Activated CD4-positive, alpha-beta T cell treated with anti-CD3 and anti-CD28 coated beads for 36 hours (primary cell): ENCODE measurements around the gene SMARCAD1. TPM values are rescaled to one million over a fixed set of nuclear protein-coding genes. Genes with fewer than 3 reads are reported as not detected.
"Not testable (repeated sequence)": the region's sequence is repeated elsewhere in the genome, so short reads cannot be mapped to it uniquely, and the experiment has no call there.

Experiments used
- ATAC-seq: fragments of 200-7000 bp; cut with Tn5 transposase; one replicate; pipeline ENCODE4 v1.10.0; 2021; ENCODE audit warnings: mild to moderate bottlenecking, moderate library complexity
- CTCF ChIA-PET: fragments of 350-600 bp; sonication (Branson Sonifier 250); formaldehyde crosslinking; loops from one replicate; lab custom pipeline; 2021; ENCODE audit warnings: antibody characterized with exemption; lab: Charles Lee
- POLR2A ChIA-PET: fragments of 350-600 bp; sonication (Branson Sonifier 250); formaldehyde crosslinking; loops from one replicate; lab custom pipeline; 2021; ENCODE audit warnings: antibody characterized with exemption, inconsistent platforms; lab: Charles Lee
- DNase-seq: peaks from one replicate; pipeline ENCODE4 v3.0.0-alpha.2; 2020
- H3K27ac Mint-ChIP-seq: one replicate; pipeline ENCODE4 v1.8.0; 2021; ENCODE audit warnings: mixed read lengths
- H3K27me3 Mint-ChIP-seq: one replicate; pipeline ENCODE4 v1.8.0; 2021; ENCODE audit warnings: mixed read lengths
- H3K36me3 Mint-ChIP-seq: one replicate; pipeline ENCODE4 v1.8.0; 2021; ENCODE audit warnings: low read depth, mixed read lengths
- H3K4me1 Mint-ChIP-seq: one replicate; pipeline ENCODE4 v1.8.0; 2021; ENCODE audit warnings: mixed read lengths
- H3K4me3 Mint-ChIP-seq: one replicate; pipeline ENCODE4 v1.8.0; 2021; ENCODE audit warnings: mild to moderate bottlenecking, moderate library complexity, mixed read lengths
- H3K9me3 Mint-ChIP-seq: one replicate; pipeline ENCODE4 v1.8.0; 2021; ENCODE audit warnings: low read depth, mixed read lengths
- intact Hi-C, 2 experiments: fragments of 100-400 bp; cut with DNase I in 1 of 2; cut with micrococcal nuclease in 1 of 2; formaldehyde crosslinking; loops; one replicate each; pipeline versions ENCODE4 v1.14.2 to v1.15.1; 2022 to 2024; cut with DNase I, micrococcal nuclease
- total RNA-seq, 2 experiments: library from RNA; stranded (reverse); gene quantifications; one replicate each; pipeline ENCODE4 v1.2.3, GENCODE V29; 2021

SMARCAD1 gene
- total RNA-seq, 2 experiments from 2014 or later: 32.3 to 33.1 TPM

GRCh38 chr4:94298725-94299252, 91.1 kb downstream of the SMARCAD1 start:
- Mint-ChIP-seq H3K27me3 (no peaks in the 10 kb centered on the region), H3K36me3 (no peaks in the 10 kb centered on the region), H3K4me1 (no peaks in the 10 kb centered on the region), H3K9me3 (no peaks in the 10 kb centered on the region), H3K4me3 (no peak overlapping the region), H3K27ac (no peak overlapping the region)
- DNase-seq: no peak
- no peak for ATAC-seq
- ChIA-PET POLR2A (no interaction called here), CTCF (no interaction called here)
- intact Hi-C loops: no loop called here

DNA sequence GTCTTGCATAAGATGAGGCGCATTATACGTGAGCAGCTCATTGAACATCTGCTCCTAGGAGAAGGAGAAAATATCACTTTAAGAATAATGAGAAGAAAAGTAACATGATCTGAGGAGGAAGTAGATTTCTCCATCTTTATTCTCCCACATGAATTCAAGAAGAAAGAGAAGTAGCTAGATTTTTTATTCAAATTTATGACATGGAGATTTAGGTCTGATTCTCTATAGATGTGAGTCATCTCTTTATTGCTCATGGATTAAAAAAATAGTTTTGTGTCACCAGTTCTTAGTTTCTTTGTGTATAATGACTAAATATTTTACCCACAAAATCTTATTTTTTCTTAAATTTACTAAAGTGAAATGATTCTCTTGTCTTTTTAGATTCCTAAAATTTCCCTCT, 94.5 kb downstream of the SMARCAD1 start:
- ChIA-PET CTCF (interaction anchor here (1.5 to 1.7 kb wide), 2 partner anchors 87 to 93 kb away, joined by 3 to 4 read pairs; no protein-coding TSS in a partner anchor), POLR2A (no interaction called here)
- intact Hi-C loops: loop anchor here in 1 of 2 experiments (5.0 kb wide), 1 partner anchor 105 kb away; no protein-coding TSS in a partner anchor
- Mint-ChIP-seq H3K27ac (no peak overlapping the region), H3K4me1 (no peaks in the 10 kb centered on the region), H3K27me3 (no peaks in the 10 kb centered on the region), H3K36me3 (no peaks in the 10 kb centered on the region), H3K9me3 (no peaks in the 10 kb centered on the region), H3K4me3 (no peak overlapping the region)
- DNase-seq (no peak), ATAC-seq (no peak)

GRCh38 chr4:94304365-94304971, 96.8 kb downstream of the SMARCAD1 start:
- Mint-ChIP-seq H3K4me3 (no peak overlapping the region), H3K9me3 (no peaks in the 10 kb centered on the region), H3K27ac (no peak overlapping the region), H3K4me1 (no peaks in the 10 kb centered on the region), H3K36me3 (no peaks in the 10 kb centered on the region), H3K27me3 (no peaks in the 10 kb centered on the region)
- intact Hi-C loops: loop anchor here (1.0 to 5.0 kb wide), 3 partner anchors 87 to 292 kb away; no protein-coding TSS in a partner anchor
- ChIA-PET POLR2A (no interaction called here), CTCF (interaction anchor here (1.1 to 1.3 kb wide), 3 partner anchors 15 to 129 kb away, joined by 3 to 4 read pairs (median 4); no protein-coding TSS in a partner anchor)
- ATAC-seq (no peak), DNase-seq (peak; percentile 29)

- DNase-seq (no peak), ATAC-seq (no peak)
- Mint-ChIP-seq H3K4me3 (no peak overlapping the region), H3K27me3 (no peaks in the 10 kb centered on the region), H3K9me3 (no peaks in the 10 kb centered on the region), H3K36me3 (no peaks in the 10 kb centered on the region), H3K4me1 (no peaks in the 10 kb centered on the region), H3K27ac (no peak overlapping the region)
- ChIA-PET POLR2A (no interaction called here), CTCF (interaction anchor here (0.7 to 1.8 kb wide), 7 partner anchors 12 to 128 kb away, joined by 3 to 7 read pairs (median 4); no protein-coding TSS in a partner anchor)
- intact Hi-C loops: loop anchor here (2.0 kb wide), 1 partner anchor 291 kb away; no protein-coding TSS in a partner anchor
These were observed 98.0 kb downstream of the SMARCAD1 start for GRCh38 chr4:94305466-94306225.

GRCh38 chr4:94306713-94307112, 99.0 kb downstream of the SMARCAD1 start:
- ATAC-seq: no peak
- no peaks in the 10 kb centered on the region for H3K4me1 Mint-ChIP-seq
- no peaks in the 10 kb centered on the region for H3K9me3 Mint-ChIP-seq
- DNase-seq: no peak
- ChIA-PET CTCF (interaction anchor here (0.6 to 1.8 kb wide), 3 partner anchors 27 to 1475 kb away, joined by 4 to 7 read pairs (median 4); no protein-coding TSS in a partner anchor), POLR2A (no interaction called here)
- no peak overlapping the region for H3K4me3 Mint-ChIP-seq
- no peak overlapping the region for H3K27ac Mint-ChIP-seq
- no peaks in the 10 kb centered on the region for H3K27me3 Mint-ChIP-seq
- H3K36me3 Mint-ChIP-seq: no peaks in the 10 kb centered on the region
- intact Hi-C loops: no loop called here

DNA sequence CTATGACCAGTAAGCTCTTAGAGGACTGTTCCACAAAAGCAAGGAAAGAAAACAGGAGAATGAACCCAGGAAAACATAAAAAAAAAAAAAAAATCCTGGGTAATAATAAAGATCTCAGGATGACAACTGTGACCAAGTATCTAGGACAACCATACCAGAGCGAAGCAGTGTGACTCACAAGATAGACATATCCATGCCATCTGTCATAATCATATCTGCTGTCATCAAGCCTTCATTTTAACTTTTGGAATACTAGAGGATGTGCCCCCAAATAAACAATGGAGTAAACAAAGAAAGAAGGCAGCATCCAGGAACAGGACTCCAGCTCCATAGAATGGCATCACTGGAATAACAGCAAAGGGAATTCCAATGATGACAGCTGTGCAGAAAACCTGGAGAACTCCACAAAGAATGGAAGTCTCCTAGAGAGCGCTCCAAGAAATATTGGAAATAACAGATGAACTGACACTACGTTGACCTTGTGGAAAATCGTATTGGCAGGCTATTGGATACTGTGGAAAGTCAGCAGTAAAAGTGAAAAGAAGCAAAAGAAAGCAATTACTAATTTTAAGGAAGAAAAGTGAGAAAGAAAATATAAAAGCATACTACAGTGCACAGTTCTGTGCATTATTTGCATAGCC, 99.7 kb downstream of the SMARCAD1 start:
- POLR2A ChIA-PET: no interaction called here
- Mint-ChIP-seq H3K27ac (no peak overlapping the region), H3K4me3 (no peak overlapping the region), H3K36me3 (no peaks in the 10 kb centered on the region), H3K4me1 (no peaks in the 10 kb centered on the region), H3K27me3 (no peaks in the 10 kb centered on the region), H3K9me3 (no peaks in the 10 kb centered on the region)
- DNase-seq (no peak), ATAC-seq (no peak)
- CTCF ChIA-PET: interaction anchor here (1.2 kb wide), 1 partner anchor 26 kb away, joined by 4 read pairs; no protein-coding TSS in a partner anchor
- intact Hi-C loops: no loop called here

GRCh38 chr4:94319927-94320326, 112.3 kb downstream of the SMARCAD1 start:
- POLR2A ChIA-PET, H3K36me3 Mint-ChIP-seq, H3K27ac Mint-ChIP-seq, intact Hi-C loops, H3K4me3 Mint-ChIP-seq, ATAC-seq, H3K4me1 Mint-ChIP-seq, H3K27me3 Mint-ChIP-seq, CTCF ChIA-PET, DNase-seq: not testable (repeated sequence)
- H3K9me3 Mint-ChIP-seq: peaks cover 15% of the 10 kb centered on the region

DNA sequence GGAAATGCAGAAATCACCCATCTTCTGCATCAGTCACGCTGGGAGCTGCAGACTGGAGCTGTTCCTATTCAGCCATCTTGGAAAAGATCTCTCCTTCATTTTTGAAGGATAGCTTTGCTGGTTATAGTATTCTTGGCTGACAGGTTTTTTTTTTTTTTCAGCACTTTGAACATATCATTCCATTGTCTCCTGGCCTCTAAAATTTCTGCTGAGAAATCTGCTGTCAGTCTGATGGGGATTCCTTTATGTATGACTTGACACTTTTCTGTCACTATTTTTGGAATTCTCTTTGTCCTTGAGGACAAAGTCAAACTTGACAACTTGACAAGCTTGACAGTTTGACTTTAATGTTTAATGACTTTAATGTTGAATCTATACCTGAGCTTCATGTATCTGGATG, 118.2 kb downstream of the SMARCAD1 start:
- CTCF ChIA-PET: no interaction called here
- Mint-ChIP-seq H3K9me3 (peaks cover 23% of the 10 kb centered on the region), H3K27me3 (peaks cover 6% of the 10 kb centered on the region), H3K27ac (no peak overlapping the region), H3K4me1 (no peaks in the 10 kb centered on the region), H3K4me3 (no peak overlapping the region), H3K36me3 (peaks cover 10% of the 10 kb centered on the region)
- intact Hi-C loops: no loop called here
- no peak for DNase-seq
- POLR2A ChIA-PET: no interaction called here
- ATAC-seq: no peak

- POLR2A ChIA-PET: no interaction called here
- H3K36me3 Mint-ChIP-seq: peaks cover 7% of the 10 kb centered on the region
- peaks cover 5% of the 10 kb centered on the region for H3K27me3 Mint-ChIP-seq
- no peak for DNase-seq
- no peak for ATAC-seq
- H3K4me3 Mint-ChIP-seq: no peak overlapping the region
- CTCF ChIA-PET: interaction anchor here (1.0 kb wide), 1 partner anchor 70 kb away, joined by 3 read pairs; no protein-coding TSS in a partner anchor
- H3K27ac Mint-ChIP-seq: no peak overlapping the region
- peaks cover 14% of the 10 kb centered on the region for H3K9me3 Mint-ChIP-seq
- intact Hi-C loops: no loop called here
- H3K4me1 Mint-ChIP-seq: no peaks in the 10 kb centered on the region
These were observed 122.3 kb downstream of the SMARCAD1 start for GRCh38 chr4:94329933-94330332.

- intact Hi-C loops: no loop called here
- ChIA-PET CTCF (interaction anchor here (1.6 to 1.9 kb wide), 2 partner anchors 27 to 62 kb away, joined by 4 read pairs; no protein-coding TSS in a partner anchor), POLR2A (no interaction called here)
- H3K4me1 Mint-ChIP-seq: no peaks in the 10 kb centered on the region
- DNase-seq: no peak
- H3K27ac Mint-ChIP-seq: no peak overlapping the region
- no peak for ATAC-seq
- no peaks in the 10 kb centered on the region for H3K36me3 Mint-ChIP-seq
- H3K4me3 Mint-ChIP-seq: no peak overlapping the region
- peaks cover under 1% of the 10 kb centered on the region for H3K9me3 Mint-ChIP-seq
- H3K27me3 Mint-ChIP-seq: peaks cover 5% of the 10 kb centered on the region
These were observed 125.4 kb downstream of the SMARCAD1 start for GRCh38 chr4:94332983-94333590.

DNA sequence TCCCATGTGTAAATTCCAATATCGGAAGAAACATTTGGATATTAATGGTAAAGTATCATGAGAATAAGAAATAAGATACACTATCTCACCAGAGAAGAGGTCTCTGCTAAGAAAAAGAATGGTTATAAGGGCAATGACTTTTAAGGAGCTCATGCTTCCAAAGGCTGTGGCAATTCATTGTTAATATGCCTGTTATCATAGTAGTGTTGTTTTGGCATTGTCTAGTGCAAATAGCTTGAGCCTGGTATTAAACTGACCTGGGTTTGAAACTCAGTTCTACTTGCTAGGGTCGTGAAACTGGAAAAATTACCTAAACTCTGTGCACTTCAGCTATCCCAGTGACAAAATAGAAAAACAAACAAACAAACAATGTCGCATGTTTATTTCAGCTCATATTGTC, 126.2 kb downstream of the SMARCAD1 start:
- DNase-seq (no peak), ATAC-seq (no peak)
- peaks cover 4% of the 10 kb centered on the region for H3K4me1 Mint-ChIP-seq
- H3K27ac Mint-ChIP-seq: no peak overlapping the region
- intact Hi-C loops: no loop called here
- CTCF ChIA-PET: interaction anchor here (0.7 to 1.9 kb wide), 3 partner anchors 10 to 62 kb away, joined by 3 to 4 read pairs (median 4); no protein-coding TSS in a partner anchor
- no peak overlapping the region for H3K4me3 Mint-ChIP-seq
- H3K27me3 Mint-ChIP-seq: peaks cover 4% of the 10 kb centered on the region
- H3K36me3 Mint-ChIP-seq: no peaks in the 10 kb centered on the region
- POLR2A ChIA-PET: no interaction called here
- no peaks in the 10 kb centered on the region for H3K9me3 Mint-ChIP-seq
